ENCODE results near the gene GLYAT. TPM values are rescaled to one million over a fixed set of nuclear protein-coding genes. Genes with fewer than 3 reads are reported as not detected.

GLYAT gene
- total RNA-seq, 1 experiment from 2014 or later, result not detected

GRCh38 chr11:58773337-58773736, 41.6 kb upstream of the GLYAT start:
- no peak overlapping the region for H3K27ac Mint-ChIP-seq (ENCODE audit: unreplicated experiment)
- intact Hi-C loops (cut with micrococcal nuclease; ENCODE audit: unreplicated experiment), result no loop called here

GRCh38 chr11:58772329-58773285, 40.9 kb upstream of the GLYAT start:
- no peak for TF ChIP-seq CTCF (IDR thresholded peaks at IDR 0.05; ENCODE audit: insufficient read depth in 1 of 2, low read depth in 1 of 2, low read length in 1 of 2, severe bottlenecking in 1 of 2, unreplicated experiment in 1 of 2)
- intact Hi-C loops (cut with micrococcal nuclease; ENCODE audit: unreplicated experiment), result no loop called here
- H3K27me3 ChIP-seq (replicated peaks; ENCODE audit: control insufficient read depth, insufficient read depth, low read length), result no peaks in the 10 kb centered on the region
- POLR2A ChIA-PET, result no interaction called here
- CTCF ChIA-PET, result no interaction called here
- H3K4me3 ChIP-seq (ENCODE audit: low read depth, low read length), result no peak overlapping the region
- no TSS peak for BruUV-seq (replicated peaks)
- Mint-ChIP-seq H3K36me3 (ENCODE audit: insufficient read depth, unreplicated experiment) (no peaks in the 10 kb centered on the region), H3K27me3 (ENCODE audit: insufficient read depth, unreplicated experiment) (no peaks in the 10 kb centered on the region), H3K4me1 (ENCODE audit: low read depth, unreplicated experiment) (peaks cover 13% of the 10 kb centered on the region), H3K27ac (ENCODE audit: unreplicated experiment) (no peak overlapping the region), H3K4me3 (ENCODE audit: unreplicated experiment) (no peak overlapping the region), H3K9me3 (ENCODE audit: unreplicated experiment) (peaks cover 23% of the 10 kb centered on the region)
- peaks cover 22% of the 10 kb centered on the region for H3K4me1 ChIP-seq
- H3K36me3 ChIP-seq (ENCODE audit: control insufficient read depth, insufficient read depth, low read length), result no peaks in the 10 kb centered on the region
- DNase-seq, result no peak
- peaks cover 22% of the 10 kb centered on the region for H3K9me3 ChIP-seq

More at GRCh38 chr11:58773337-58773736, 41.6 kb upstream of the GLYAT start:
- H3K4me1 Mint-ChIP-seq (ENCODE audit: low read depth, unreplicated experiment), result peaks cover 13% of the 10 kb centered on the region
- no TSS peak for BruUV-seq (replicated peaks)
- POLR2A ChIA-PET, result no interaction called here
- DNase-seq, result no peak
- no peaks in the 10 kb centered on the region for H3K36me3 ChIP-seq (ENCODE audit: control insufficient read depth, insufficient read depth, low read length)
- no peaks in the 10 kb centered on the region for H3K27me3 ChIP-seq (replicated peaks; ENCODE audit: control insufficient read depth, insufficient read depth, low read length)
- H3K4me3 ChIP-seq (ENCODE audit: low read depth, low read length), result no peak overlapping the region
- H3K36me3 Mint-ChIP-seq (ENCODE audit: insufficient read depth, unreplicated experiment), result no peaks in the 10 kb centered on the region
- no peak overlapping the region for H3K4me3 Mint-ChIP-seq (ENCODE audit: unreplicated experiment)
- peaks cover 22% of the 10 kb centered on the region for H3K9me3 ChIP-seq
- H3K4me1 ChIP-seq, result peaks cover 22% of the 10 kb centered on the region
- peaks cover 30% of the 10 kb centered on the region for H3K9me3 Mint-ChIP-seq (ENCODE audit: unreplicated experiment)
- H3K27me3 Mint-ChIP-seq (ENCODE audit: insufficient read depth, unreplicated experiment), result no peaks in the 10 kb centered on the region
- CTCF ChIA-PET, result interaction anchor here (0.8 kb wide), 1 partner anchor 143 kb away, joined by 3 read pairs; no protein-coding TSS in a partner anchor
- TF ChIP-seq CTCF (IDR thresholded peaks at IDR 0.05; ENCODE audit: insufficient read depth in 1 of 2, low read depth in 1 of 2, low read length in 1 of 2, severe bottlenecking in 1 of 2, unreplicated experiment in 1 of 2), result no peak

- ChIA-PET CTCF (no interaction called here), POLR2A (no interaction called here)
- Histone ChIP-seq H3K9me3 (peaks cover 22% of the 10 kb centered on the region), H3K4me3 (ENCODE audit: low read depth, low read length) (no peak overlapping the region), H3K36me3 (ENCODE audit: control insufficient read depth, insufficient read depth, low read length) (no peaks in the 10 kb centered on the region), H3K27me3 (replicated peaks; ENCODE audit: control insufficient read depth, insufficient read depth, low read length) (no peaks in the 10 kb centered on the region), H3K4me1 (peaks cover 16% of the 10 kb centered on the region)
- Mint-ChIP-seq H3K4me1 (ENCODE audit: low read depth, unreplicated experiment) (peaks cover 13% of the 10 kb centered on the region), H3K27me3 (ENCODE audit: insufficient read depth, unreplicated experiment) (no peaks in the 10 kb centered on the region), H3K27ac (ENCODE audit: unreplicated experiment) (peak overlapping the region; percentile 72), H3K9me3 (ENCODE audit: unreplicated experiment) (peaks cover 14% of the 10 kb centered on the region), H3K4me3 (ENCODE audit: unreplicated experiment) (no peak overlapping the region), H3K36me3 (ENCODE audit: insufficient read depth, unreplicated experiment) (no peaks in the 10 kb centered on the region)
- no peak for TF ChIP-seq CTCF (IDR thresholded peaks at IDR 0.05; ENCODE audit: insufficient read depth in 1 of 2, low read depth in 1 of 2, low read length in 1 of 2, severe bottlenecking in 1 of 2, unreplicated experiment in 1 of 2)
- DNase-seq, result no peak
- intact Hi-C loops (cut with micrococcal nuclease; ENCODE audit: unreplicated experiment), result no loop called here
- BruUV-seq (replicated peaks), result no TSS peak
Measured at GRCh38 chr11:58771458-58771855, 39.7 kb upstream of the GLYAT start.
